Measurements from ENCODE around the gene CGB3.

The CGB3 gene

GRCh38 chr19:49009828-49010227 is 14.3 kb downstream of the CGB3 start:
- Histone ChIP-seq H3K27me3 (ENCODE audit: control insufficient read depth, insufficient read depth, low read length) (no peaks in the 10 kb centered on the region), H3K4me3 (ENCODE audit: low read length) (no peak overlapping the region), H3K9ac (ENCODE audit: low read length) (no peak overlapping the region), H3K9me3 (ENCODE audit: control insufficient read depth, low read depth, low read length) (no peaks in the 10 kb centered on the region), H3K4me1 (ENCODE audit: control insufficient read depth, low read depth, low read length) (no peaks in the 10 kb centered on the region), H3K27ac (ENCODE audit: low read length) (no peak overlapping the region), H3K36me3 (ENCODE audit: control insufficient read depth, low read depth, low read length) (peaks cover 39% of the 10 kb centered on the region)

GRCh38 chr19:49006905-49007304 is 17.2 kb downstream of the CGB3 start:
- H3K36me3 ChIP-seq (ENCODE audit: control insufficient read depth, low read depth, low read length): peaks cover 53% of the 10 kb centered on the region
- no peak overlapping the region for H3K27ac ChIP-seq (ENCODE audit: low read length)
- H3K27me3 ChIP-seq (ENCODE audit: control insufficient read depth, insufficient read depth, low read length): no peaks in the 10 kb centered on the region
- no peaks in the 10 kb centered on the region for H3K9me3 ChIP-seq (ENCODE audit: control insufficient read depth, low read depth, low read length)
- H3K4me1 ChIP-seq (ENCODE audit: control insufficient read depth, low read depth, low read length): no peaks in the 10 kb centered on the region
- H3K9ac ChIP-seq (ENCODE audit: low read length): no peak overlapping the region
- H3K4me3 ChIP-seq (ENCODE audit: low read length): no peak overlapping the region

GRCh38 chr19:49004964-49005614 is 19.0 kb downstream of the CGB3 start:
- H3K36me3 ChIP-seq (ENCODE audit: control insufficient read depth, low read depth, low read length): peaks cover 37% of the 10 kb centered on the region
- no peaks in the 10 kb centered on the region for H3K27me3 ChIP-seq (ENCODE audit: control insufficient read depth, insufficient read depth, low read length)

GRCh38 chr19:49004133-49004532 is 20.0 kb downstream of the CGB3 start:
- H3K9ac ChIP-seq (ENCODE audit: low read length): no peak overlapping the region
- no peak overlapping the region for H3K27ac ChIP-seq (ENCODE audit: low read length)
- no peaks in the 10 kb centered on the region for H3K9me3 ChIP-seq (ENCODE audit: control insufficient read depth, low read depth, low read length)
- H3K27me3 ChIP-seq (ENCODE audit: control insufficient read depth, insufficient read depth, low read length): no peaks in the 10 kb centered on the region
- H3K4me3 ChIP-seq (ENCODE audit: low read length): no peak overlapping the region
- H3K36me3 ChIP-seq (ENCODE audit: control insufficient read depth, low read depth, low read length): peaks cover 31% of the 10 kb centered on the region
- H3K4me1 ChIP-seq (ENCODE audit: control insufficient read depth, low read depth, low read length): no peaks in the 10 kb centered on the region

More at GRCh38 chr19:49004964-49005614, 19.0 kb downstream of the CGB3 start:
- Histone ChIP-seq H3K4me3 (ENCODE audit: low read length) (no peak overlapping the region), H3K9me3 (ENCODE audit: control insufficient read depth, low read depth, low read length) (no peaks in the 10 kb centered on the region), H3K4me1 (ENCODE audit: control insufficient read depth, low read depth, low read length) (no peaks in the 10 kb centered on the region), H3K9ac (ENCODE audit: low read length) (no peak overlapping the region), H3K27ac (ENCODE audit: low read length) (no peak overlapping the region)

- Histone ChIP-seq H3K36me3 (ENCODE audit: control insufficient read depth, low read depth, low read length) (peaks cover 14% of the 10 kb centered on the region), H3K9ac (ENCODE audit: low read length) (no peak overlapping the region)
Observed at GRCh38 chr19:48999481-49000325, 24.4 kb downstream of the CGB3 start.

DNA sequence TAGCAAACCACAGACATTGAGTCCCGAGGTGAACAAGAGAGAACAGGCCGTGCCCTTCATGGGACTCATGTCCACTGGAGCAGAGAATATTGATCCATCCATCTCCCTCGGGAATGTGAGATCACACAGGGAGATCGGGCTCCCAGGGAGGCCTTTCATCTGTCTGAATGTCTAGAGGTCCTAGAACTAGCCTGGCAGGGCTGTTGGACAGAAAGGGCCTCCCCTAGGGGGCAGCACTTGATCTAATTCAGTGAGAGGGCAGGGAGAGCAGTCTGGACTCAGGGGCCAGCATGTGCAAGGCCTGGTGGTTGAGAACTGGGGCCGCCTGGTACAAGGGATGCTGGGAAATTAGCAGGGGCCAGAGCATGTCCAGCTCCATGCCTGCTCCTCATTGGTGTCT is 26.2 kb downstream of the CGB3 start:
- H3K36me3 ChIP-seq (ENCODE audit: control insufficient read depth, low read depth, low read length): peaks cover 1% of the 10 kb centered on the region
- no peak overlapping the region for H3K4me3 ChIP-seq (ENCODE audit: low read length)
- no peak overlapping the region for H3K27ac ChIP-seq (ENCODE audit: low read length)
- no peaks in the 10 kb centered on the region for H3K9me3 ChIP-seq (ENCODE audit: control insufficient read depth, low read depth, low read length)
- no peaks in the 10 kb centered on the region for H3K27me3 ChIP-seq (ENCODE audit: control insufficient read depth, insufficient read depth, low read length)
- no peaks in the 10 kb centered on the region for H3K4me1 ChIP-seq (ENCODE audit: control insufficient read depth, low read depth, low read length)
- no peak overlapping the region for H3K9ac ChIP-seq (ENCODE audit: low read length)

More at GRCh38 chr19:48999481-49000325, 24.4 kb downstream of the CGB3 start:
- Histone ChIP-seq H3K4me3 (ENCODE audit: low read length) (no peak overlapping the region), H3K9me3 (ENCODE audit: control insufficient read depth, low read depth, low read length) (no peaks in the 10 kb centered on the region), H3K27me3 (ENCODE audit: control insufficient read depth, insufficient read depth, low read length) (no peaks in the 10 kb centered on the region), H3K27ac (ENCODE audit: low read length) (no peak overlapping the region), H3K4me1 (ENCODE audit: control insufficient read depth, low read depth, low read length) (no peaks in the 10 kb centered on the region)

DNA sequence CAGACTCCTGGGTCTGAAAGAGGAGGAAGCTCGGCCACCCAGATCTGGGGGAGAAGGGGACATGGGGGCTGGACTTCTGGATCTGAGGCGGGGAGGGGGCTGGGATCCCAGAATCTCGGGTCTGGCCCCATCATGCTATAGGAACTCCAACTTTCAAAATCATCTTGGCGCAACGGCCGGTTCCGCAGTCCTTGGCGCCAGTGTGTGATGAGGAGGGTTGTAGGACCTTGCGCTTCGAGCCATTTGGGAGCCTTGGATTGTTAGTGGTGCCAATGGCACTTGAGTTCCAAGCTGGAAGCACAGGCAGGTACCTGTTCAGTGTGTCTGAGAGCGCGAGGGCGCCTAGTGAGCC is 30.1 kb downstream of the CGB3 start:
- Histone ChIP-seq H3K27ac (ENCODE audit: low read length) (peak overlapping the region; percentile 46), H3K36me3 (ENCODE audit: control insufficient read depth, low read depth, low read length) (no peaks in the 10 kb centered on the region), H3K4me3 (ENCODE audit: low read length) (peak overlapping the region; percentile 85), H3K4me1 (ENCODE audit: control insufficient read depth, low read depth, low read length) (no peaks in the 10 kb centered on the region), H3K9ac (ENCODE audit: low read length) (peak overlapping the region; percentile 66), H3K27me3 (ENCODE audit: control insufficient read depth, insufficient read depth, low read length) (no peaks in the 10 kb centered on the region), H3K9me3 (ENCODE audit: control insufficient read depth, low read depth, low read length) (no peaks in the 10 kb centered on the region)

GRCh38 chr19:48993175-48994034 is 30.7 kb downstream of the CGB3 start, which contains the start of the genes GYS1 and RUVBL2:
GYS1 (minus strand) TSS chr19:48993309; CDS start chr19:48993112, 197 bp downstream.
RUVBL2 (plus strand) TSS chr19:48993887; CDS start chr19:48993912, 25 bp downstream.
- Histone ChIP-seq H3K27me3 (ENCODE audit: control insufficient read depth, insufficient read depth, low read length) (no peaks in the 10 kb centered on the region), H3K27ac (ENCODE audit: low read length) (peak within 1 kb of the TSS; percentile 46), H3K4me3 (ENCODE audit: low read length) (peak within 1 kb of the TSS; percentile 85), H3K9me3 (ENCODE audit: control insufficient read depth, low read depth, low read length) (no peaks in the 10 kb centered on the region), H3K36me3 (ENCODE audit: control insufficient read depth, low read depth, low read length) (peaks cover 5% of the 10 kb centered on the region), H3K9ac (ENCODE audit: low read length) (peak within 1 kb of the TSS; percentile 73), H3K4me1 (ENCODE audit: control insufficient read depth, low read depth, low read length) (no peaks in the 10 kb centered on the region)

DNA sequence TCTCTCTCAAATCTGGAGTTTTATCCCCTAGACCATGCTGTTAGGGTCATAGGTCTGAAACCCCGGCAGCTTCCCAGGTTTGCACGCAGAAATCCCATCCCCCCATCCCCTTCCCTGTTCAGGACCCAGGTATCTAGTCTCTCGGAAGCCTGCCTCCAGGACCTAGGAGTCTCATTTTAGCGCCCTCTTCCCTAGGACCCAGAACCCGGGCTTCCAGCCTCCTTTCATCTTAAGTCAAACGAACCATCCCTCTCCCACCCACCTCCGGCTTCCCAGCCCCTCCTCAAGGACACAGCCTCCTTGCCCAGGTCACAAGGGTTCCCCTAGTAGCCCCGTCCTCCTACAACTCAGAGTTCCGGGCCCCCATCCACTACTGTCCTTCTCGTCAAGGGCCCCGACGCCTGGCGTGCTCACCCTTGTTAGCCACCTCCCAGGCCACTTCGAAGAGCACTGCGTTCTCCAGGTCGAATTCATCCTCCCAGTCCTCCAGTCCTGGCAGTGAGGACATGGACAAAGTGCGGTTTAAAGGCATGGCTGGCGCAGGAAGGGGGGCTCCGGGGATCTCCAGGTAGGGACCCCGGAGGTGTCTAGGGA is 31.5 kb downstream of the CGB3 start:
- Histone ChIP-seq H3K27ac (ENCODE audit: low read length) (peak overlapping the region; percentile 25), H3K9me3 (ENCODE audit: control insufficient read depth, low read depth, low read length) (no peaks in the 10 kb centered on the region), H3K4me1 (ENCODE audit: control insufficient read depth, low read depth, low read length) (no peaks in the 10 kb centered on the region), H3K4me3 (ENCODE audit: low read length) (peak overlapping the region; percentile 85), H3K36me3 (ENCODE audit: control insufficient read depth, low read depth, low read length) (peaks cover 10% of the 10 kb centered on the region), H3K9ac (ENCODE audit: low read length) (peak overlapping the region; percentile 73), H3K27me3 (ENCODE audit: control insufficient read depth, insufficient read depth, low read length) (no peaks in the 10 kb centered on the region)

DNA sequence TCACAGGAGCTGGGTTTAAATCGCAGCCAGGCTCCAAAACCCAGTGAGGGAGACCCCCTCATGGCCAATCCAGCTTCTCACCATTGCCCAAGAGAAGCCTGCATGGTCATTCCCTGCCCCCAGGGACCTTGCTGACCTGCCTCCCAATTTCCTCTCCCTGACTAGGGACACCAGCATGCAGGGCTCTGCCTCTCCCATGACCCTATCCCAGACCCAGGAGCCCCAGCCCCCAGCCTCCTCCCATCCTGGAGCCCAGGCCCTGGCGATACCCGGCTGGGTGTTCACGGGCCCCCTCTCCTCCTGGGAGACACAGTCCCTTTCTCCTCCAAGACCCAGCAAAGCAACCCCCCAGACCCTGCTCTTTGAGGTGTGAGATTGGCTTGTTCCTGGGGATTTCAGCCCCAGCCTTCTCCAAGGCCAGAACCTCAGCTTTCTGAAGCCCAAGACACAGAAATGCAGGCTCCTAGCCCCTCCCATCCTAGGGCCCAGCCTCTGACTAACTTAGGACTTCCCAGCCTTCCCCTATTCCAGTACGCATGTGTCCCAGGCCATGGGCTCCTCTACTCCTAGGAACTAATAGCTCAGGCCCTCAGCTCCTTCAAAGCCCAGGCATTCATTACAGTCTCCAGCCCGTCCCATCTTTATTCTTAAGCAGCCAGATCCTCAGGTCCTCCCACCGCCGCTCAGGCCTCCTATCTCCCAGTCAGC is 32.1 kb downstream of the CGB3 start:
- Histone ChIP-seq H3K4me1 (ENCODE audit: control insufficient read depth, low read depth, low read length) (no peaks in the 10 kb centered on the region), H3K9me3 (ENCODE audit: control insufficient read depth, low read depth, low read length) (no peaks in the 10 kb centered on the region)

More for the DNA sequence above, 32.1 kb downstream of the CGB3 start:
- peak overlapping the region; percentile 85 for H3K4me3 ChIP-seq (ENCODE audit: low read length)
- H3K9ac ChIP-seq (ENCODE audit: low read length): peak overlapping the region; percentile 73
- H3K27ac ChIP-seq (ENCODE audit: low read length): peak overlapping the region; percentile 25
- no peaks in the 10 kb centered on the region for H3K27me3 ChIP-seq (ENCODE audit: control insufficient read depth, insufficient read depth, low read length)
- H3K36me3 ChIP-seq (ENCODE audit: control insufficient read depth, low read depth, low read length): peaks cover 10% of the 10 kb centered on the region

All from iPS-18a (cell line).